Activated CD4-positive, alpha-beta T cell treated with anti-CD3 and anti-CD28 coated beads, Interleukin-2, amount 50 U/mL, for 24 hours (primary cell): ENCODE results near the gene RNF212.
"Not testable (repeated sequence)": the region's sequence is repeated elsewhere in the genome, so short reads cannot be mapped to it uniquely, and the experiment has no call there.

Source experiments
- DNase-seq, 2 donors: peaks; one replicate each; pipeline ENCODE4 v3.0.0-alpha.2; 2020; ENCODE audit warnings: low read depth in 1 of 2, low spot score in 1 of 2

The RNF212 gene

DNA sequence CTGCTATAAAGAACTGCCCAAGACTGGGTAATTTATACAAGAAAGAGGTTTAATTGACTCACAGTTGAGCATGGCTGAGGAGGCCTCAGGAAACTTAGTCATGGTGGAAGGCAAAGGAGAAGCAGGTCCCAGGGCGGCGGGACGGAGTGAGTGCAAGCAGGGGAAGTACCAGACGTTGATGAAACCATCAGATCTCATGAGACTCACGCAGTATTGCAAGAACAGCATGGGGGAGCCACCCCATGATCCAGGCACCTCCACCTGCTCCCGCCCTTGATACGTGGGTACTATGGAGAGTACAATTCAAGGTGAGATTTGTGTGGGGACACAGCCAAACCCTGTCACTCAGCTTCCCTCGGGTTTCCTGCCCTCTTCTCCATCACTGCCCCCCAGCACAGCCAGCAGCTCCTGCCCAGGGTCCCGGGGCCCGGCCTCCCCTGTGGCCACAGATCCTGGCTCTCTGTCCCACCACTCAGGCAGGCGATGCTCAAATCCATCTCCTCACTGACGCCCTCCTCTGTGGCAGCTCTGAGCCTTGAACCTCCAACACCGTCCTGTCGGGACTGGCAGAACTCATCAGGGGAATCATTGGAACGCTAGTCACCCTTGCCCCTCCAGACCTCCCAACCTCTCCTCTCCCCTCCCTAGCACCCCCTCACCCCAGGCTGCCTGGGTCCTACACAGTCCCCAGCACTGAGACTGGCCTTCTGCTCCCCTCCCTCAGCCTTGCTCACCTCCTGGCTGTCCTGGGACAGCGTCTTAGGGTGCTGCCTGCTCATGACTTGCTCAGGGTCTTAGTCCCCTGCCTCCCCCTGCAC lies 64.4 kb downstream of the RNF212 start:
- DNase-seq: no peak

DNA sequence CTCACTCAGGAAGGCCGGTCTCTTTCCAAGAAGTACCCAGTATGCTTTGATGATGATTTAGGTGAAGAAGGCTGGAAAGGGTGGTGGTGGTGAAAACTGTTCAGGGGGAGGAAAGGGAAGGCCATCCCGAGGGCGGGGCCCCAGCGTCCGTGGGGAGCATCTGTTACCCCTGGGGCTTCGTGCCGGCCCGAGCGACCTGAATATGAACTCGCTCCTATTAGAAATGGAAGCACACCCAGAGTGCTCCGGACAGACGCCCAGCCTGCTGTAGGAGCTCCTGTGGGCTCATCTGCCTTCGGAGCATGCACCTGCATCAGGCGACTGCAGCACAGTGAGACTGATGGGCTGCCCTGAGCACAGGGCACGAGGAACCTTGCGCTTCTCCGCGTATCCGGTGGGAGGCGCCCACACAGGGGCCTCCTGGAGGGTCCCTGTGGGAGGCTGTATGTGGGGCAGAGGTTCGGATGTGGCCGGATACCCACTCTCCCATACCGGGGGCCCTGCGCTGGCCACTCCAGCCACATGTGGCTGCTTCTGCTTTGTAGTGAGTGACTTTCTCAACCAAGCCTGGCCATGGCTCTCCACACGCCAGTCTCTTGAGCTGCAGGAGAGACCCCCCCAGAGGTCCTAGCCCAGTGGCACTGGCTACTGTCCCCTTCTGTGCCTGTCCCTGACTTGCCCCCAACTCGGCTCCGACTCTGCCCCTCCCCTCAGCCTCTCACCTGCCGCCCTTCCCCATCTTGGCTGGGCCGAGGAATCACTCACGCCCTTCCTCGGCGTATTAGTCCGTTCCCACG lies 65.2 kb downstream of the RNF212 start:
- no peak for DNase-seq

DNA sequence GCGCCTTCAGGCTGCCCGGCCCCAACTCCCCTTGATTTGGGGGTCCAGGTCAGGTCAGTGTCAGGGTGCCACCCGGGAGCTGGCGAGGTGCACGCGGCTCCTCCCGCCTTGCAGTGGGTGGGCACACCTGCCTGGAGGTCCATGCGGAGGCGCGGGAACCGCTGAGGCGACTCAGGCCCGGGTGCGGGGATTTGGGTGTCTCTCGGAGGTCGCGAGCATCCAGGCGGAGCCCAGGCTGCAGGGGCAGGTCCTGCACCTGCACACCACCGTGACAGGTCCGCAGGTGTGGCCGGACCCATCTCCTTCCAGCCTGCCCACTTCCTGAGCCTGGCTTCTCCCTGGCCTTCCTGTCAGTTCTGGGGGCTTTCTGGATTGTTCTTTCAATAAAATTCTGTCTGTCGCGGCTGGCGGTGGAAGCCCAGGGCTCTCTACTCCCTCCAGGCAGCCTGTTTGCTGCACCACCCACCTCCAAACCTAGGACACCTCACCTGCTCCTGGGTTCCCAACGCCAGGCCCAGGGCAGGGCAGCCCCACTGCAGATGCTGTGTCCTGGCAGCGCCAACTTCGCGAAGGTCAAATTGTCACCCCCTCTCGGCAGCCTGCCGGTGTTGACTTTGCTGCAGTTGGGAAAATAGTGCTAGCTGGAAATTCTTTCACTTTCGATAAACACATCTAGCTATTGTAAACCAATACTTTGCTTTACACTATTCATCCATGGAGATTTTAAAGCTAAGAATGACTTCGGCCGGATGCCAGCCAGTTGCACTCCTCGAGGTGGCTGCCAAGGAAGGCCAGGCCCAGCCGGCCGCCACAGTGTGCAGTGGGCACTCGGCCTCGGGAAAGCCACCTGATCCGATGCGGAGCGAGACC lies 66.0 kb downstream of the RNF212 start:
- no peak for DNase-seq

DNA sequence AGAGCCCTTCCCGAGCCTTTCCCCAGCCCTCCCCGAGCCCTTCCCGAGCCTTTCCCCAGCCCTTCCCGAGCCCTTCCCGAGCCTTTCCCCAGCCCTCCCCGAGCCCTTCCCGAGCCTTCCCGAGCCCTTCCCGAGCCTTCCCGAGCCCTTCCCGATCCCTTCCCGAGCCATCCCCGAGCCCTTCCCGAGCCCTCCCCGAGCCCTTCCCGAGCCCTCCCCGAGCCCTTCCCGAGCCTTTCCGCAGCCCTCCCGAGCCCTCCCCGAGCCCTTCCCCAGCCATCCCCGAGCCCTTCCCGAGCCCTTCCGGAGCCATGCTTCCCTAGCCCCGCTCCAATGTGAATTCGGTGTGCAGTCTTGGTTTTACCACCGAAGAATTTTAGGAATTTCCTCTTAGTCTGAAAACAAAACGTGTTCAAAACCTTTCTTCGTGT lies 66.8 kb downstream of the RNF212 start:
- DNase-seq: not testable (repeated sequence)

DNA sequence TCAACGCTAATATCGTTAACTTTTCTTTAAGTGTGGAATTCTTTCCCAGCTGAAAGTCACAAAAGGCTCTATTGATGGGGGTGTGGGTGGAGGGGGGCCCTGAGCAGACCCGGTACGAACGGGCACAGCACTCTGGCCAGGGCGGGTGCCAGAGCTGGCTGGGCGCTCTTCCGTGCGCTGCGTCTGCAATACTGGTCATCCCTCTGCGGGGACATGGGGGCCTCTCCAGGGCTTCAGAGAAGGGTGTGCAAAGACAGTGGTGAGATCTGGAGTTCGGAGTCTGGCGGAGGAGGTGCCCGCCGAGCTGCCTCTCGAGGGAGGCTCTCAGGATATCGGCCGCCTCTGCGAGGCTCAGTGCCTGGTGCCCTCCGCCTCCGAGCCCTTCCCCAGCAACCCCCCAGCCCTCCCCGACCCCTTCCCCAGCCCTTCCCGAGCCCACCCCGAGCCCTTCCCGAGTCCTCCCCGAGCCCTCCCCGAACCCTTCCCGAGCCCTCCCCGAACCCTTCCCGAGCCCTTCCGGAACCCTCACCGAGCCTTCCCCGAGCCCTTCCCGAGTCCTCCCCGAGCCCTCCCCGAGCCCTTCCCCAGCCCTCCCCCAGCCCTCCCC lies 67.7 kb downstream of the RNF212 start:
- DNase-seq: no peak

DNA sequence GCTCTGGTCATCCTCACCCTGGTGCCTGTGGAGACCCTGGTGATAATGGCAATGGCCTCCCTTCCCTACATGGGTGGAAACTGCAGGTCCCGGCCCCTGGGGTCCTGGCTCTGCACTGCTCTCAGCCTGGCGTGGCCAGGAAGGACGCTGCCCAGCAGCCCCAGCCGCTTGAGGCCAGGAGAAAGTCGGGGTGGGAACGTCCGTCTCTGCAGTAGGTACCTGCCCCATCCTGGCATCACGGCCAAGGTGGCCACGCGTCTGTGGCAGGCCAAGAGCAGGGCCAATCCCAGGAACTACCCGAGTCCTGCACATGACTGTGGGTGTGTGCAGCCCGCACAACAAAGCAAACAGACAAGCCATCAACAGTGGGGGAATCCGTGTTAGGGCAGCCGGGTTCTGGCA lies 68.2 kb downstream of the RNF212 start:
- DNase-seq: no peak

DNA sequence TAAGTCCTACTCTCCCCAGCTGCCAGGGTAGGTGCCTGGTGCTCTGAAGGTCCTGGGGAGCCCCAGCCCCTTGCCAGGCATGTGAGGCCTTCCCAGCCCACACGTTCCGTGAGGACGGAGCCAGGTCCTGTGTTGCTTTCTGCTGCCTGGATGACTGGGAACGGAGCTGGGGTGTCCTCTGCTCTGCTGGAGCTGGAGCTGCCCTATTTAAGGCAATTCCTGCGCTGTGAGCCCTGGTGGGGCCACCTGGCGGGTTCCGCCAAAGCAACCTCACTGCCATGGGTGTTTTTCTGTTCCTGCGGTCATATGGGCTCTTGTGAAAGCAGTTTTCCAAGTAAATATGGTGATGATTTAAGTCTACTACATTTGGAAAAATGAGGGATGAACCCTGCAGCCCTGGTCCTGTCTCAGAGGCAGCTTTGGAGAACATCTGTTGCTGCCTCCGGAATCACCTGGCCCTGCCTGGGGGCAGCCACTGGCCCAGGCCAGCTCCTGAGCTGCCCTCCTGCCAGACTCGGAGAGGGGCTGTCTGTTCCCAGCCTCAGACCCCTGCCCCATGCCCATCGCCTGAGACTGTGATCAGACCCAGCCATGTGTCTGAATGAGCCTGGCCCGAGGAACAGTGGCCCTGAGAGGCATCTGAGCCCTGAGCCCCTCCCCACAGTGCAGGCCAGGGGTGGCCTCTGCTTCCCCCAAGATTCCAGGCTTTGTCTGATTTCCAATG lies 68.7 kb downstream of the RNF212 start:
- no peak for DNase-seq

DNA sequence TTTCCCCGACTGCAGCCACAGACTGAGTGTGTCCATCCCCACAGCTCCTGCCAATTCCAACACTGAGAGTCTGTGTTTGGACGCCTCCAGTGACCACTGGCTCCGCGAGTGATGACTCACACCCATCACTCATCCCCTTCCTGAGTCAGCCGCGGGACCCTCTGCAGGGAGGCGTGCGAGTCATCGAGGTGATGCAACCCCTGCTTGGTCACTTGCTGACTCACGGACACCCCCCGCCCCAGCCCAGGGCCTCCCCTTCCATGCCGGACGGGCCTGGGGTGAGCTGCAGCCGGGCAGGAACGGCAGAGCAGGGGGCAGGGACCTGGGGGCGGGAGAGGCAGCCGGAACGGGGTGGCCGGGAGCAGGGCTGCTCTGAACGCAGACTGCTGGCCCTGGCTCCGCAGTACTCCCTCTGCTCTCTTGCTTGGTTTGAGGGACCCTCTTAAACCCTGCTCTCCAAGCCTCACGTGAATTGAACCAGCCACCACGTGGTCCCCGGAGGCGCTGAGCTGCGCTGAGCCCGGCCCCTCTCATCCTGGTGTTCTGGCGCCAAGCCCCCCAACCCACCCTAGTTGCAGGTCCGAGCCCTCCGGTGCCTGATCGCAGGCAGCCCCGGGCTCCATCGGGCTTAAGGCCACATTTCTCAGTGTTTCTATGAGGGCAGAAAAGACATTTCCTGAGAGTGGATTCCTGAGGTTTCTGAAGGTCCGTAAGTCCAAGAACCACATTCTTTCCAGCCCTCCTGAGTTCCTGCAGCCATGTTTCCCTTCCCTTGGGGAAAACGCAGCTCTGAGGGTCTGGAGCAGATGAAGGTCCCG lies 69.5 kb downstream of the RNF212 start:
- peak in 1 of 2 donors; percentile 9 for DNase-seq

DNA sequence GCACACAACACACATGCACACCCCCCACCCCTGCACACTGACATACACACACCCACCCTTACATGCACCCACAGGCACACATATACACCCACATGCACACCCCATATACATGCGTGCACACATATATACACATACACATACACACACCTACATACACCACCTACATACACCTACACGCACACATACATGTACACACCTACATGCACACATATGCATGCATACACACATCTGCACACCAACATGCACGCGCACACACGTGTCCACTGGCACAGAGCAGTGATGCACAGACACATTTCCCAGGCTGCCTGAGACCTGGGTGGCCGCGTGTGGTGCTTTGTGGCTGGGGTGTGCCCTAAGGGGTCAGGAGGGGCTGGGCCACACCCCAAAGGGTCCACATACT lies 70.2 kb downstream of the RNF212 start:
- no peak for DNase-seq

DNA sequence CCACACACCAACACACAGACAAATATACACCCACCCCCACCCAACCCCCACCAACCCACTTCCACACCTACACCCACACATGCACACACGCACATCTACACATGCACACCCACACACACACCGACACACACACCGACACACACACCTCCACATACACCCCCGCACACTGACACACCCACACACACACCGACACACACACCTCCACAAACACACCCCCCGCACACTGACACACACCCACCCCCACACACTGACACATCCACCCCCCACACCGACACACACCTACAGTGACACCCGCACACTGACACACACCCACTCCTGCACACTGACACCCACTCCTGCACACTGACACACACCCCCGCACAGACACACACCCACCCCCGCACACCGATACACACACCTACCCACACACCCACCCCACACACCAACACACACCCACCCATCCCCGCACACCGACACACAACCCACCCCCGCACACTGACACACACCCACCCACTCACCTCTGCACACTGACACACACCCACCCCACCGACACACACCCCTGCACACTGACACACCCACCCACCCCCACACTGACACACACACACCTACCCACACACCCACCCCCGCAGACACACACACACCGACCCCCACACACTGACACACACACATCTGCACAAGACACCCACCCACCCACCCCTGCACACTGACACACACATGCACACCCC lies 70.9 kb downstream of the RNF212 start:
- no peak for DNase-seq

DNA sequence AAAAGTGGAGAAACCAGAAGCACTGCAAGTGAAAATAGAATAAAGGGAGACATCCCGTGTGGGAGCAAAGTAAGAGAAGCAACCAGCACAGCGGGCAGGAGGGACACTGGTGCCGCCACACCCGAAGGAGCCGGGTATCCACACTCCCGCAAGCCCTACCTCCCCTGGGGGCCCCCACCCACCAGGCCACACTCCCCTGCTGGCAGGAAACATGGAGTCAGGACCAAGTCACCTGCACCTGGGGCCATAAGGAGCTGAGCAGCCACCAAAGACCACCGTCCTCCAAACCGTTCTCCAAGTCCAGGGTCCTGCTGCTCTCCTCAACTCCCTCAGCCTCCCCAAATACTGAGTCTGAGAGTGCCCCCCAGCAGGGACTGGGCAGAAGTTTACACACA lies 71.4 kb downstream of the RNF212 start:
- no peak for DNase-seq

DNA sequence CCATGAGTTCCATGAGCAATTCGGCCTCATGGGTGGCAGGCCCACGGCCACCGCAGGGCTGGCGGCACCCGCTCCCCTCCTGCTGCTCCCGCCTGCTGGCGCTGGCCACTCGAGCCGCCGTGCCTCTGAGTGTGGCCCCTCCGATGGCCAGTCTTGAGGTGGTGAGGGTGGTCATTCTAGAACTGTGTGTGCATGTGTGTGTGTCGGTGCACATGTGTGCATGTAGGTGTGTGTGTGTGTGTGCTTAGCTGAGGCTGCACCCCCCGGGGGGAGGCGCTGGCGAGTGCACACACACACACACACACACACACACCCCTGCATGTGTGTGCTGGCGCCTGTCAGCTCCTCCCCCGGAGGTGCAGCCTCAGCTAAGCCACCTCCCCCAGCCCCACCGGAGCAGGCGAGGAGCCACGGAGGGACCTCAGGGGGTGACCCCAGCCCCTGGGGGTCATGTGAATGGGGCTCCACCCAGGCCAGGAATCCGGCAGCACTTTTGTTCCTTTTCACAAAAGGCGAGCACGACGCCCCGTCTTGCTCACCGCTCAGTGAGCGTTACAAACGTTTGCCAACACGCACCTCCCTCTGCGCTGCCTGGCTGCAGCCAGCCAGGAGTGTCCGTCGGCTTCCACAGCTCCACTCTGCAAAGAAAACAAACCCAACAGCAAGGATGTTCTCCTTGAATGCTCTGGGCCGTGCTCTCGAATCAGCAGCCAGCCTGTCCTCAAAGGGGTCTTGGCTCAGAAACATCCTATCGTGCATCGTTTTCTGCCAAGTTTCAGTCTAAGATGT lies 72.0 kb downstream of the RNF212 start:
- no peak for DNase-seq

DNA sequence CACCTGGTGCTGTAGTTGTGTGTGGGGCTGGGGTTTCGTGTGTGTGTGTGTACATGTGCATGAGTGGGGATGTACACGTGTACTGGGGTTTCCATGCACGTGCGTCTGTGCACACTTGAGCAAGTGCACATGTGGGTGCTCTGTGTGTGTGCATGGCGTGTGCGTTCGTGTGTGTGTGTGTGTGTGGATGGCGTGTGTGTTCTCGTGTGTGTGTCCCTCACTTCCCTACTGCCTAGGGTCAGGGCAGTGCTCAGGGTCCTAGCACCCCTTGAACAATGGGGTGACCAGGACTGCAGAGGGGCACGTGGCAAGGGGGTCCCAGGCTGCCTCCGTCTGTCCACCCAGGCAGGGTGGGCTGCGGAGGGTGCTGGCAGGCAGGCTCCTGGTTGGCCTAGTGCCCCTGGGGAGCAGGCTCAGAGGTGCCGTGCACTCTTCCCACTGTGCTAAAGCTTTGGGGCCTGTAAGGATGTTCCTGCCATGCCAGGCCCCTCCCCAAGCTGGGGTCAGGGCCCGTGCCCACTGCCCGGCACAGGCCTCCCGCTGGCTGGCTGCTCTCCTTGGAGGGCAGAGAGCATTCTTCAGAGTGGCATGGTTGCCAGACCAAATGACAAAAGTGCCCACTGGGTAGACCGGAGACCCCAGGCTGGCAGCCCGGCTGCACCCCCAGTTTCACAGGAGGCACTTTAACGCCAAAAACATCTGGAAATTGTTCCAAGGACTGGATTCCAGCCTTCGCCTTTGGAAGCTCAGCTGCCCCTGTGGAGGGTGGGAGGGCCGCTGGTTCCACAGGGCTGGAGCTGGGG lies 72.8 kb downstream of the RNF212 start:
- DNase-seq: no peak

DNA sequence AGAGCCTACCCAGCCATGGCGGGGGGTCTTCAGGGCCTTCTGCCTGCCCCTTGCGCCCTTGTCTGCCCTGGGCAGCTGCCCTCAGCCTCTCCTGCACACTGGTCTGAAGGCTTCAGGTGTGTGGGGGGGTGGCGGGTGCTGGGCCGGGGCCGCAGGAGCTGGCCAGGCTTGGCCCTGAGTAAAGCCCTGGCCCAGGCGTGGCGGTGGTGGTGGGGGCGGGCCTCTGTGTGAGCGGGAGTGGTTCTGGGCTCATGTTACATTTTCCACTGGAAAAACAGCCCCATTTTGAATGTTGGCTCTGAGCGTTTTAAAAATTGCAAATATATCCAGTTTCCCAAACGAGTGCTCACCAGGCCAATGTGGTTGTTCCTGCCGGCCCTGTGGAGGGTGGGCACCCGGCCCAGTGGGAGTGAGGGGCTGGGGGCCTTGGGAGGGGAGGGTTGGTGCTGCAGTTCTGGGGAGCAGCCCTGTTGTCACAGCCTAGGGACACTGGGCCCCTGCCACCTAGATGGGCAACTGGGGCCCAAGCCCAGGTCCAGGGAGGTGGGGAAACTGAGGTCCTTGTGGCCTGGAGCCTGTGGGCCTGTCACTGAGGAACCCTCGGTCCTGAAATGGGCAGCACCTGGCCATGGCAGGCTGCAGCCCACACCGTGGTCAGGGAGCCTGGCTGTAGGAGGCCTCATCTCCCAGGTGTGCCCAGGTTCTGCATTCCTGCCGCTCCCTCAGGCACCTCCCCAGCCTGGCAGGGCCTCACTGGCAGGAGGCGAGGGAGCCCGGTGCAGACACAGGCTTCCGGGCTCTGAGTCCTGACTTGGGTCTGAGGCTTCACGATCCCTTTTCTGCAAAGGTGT lies 73.6 kb downstream of the RNF212 start:
- no peak for DNase-seq

DNA sequence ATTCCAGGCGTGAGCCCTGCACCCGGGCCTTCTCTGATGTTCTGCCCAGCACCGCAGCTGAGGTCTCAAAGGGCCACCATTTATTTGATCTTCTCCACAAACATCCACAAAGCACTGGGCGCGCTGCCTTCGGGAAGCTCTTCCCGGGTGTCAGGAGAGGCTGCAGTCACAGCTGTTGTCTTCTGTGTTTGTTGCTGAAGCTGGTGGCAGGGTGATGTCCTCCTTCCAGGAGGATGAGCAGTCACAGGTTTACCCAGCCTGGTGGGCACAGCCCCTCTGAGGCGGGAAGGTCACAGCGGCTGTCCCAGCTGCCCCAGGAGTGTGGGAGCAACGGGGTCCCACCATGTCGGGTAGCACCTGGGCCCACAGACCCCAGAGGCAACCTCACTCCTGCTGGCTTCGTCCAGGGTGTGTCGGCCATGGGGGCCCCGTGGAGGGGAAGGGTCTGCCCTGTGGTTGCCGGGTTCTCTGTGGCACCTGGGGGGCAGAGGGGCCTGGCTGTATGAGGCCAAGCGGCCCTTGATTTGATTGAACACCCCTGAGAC lies 74.3 kb downstream of the RNF212 start:
- no peak for DNase-seq
